K562 (cell line): ENCODE results near the gene ST6GAL1. TPM values are rescaled to one million over a fixed set of nuclear protein-coding genes. Genes with fewer than 3 reads are reported as not detected.

ENCODE experiments used
- CBX2 ChIP-seq: fragments of 200-600 bp; sonication (generic); IDR thresholded peaks from one replicate; pipeline ENCODE4 v1.6.1; 2012; ENCODE audit warnings: mild to moderate bottlenecking, low read length, inconsistent platforms; ENCODE audit not compliant: insufficient read depth, poor library complexity, severe bottlenecking
- CHD1 ChIP-seq: fragments of 200-600 bp; sonication (generic); IDR thresholded peaks from one replicate; pipeline ENCODE4 v1.6.1; 2012; ENCODE audit warnings: mild to moderate bottlenecking, moderate library complexity, low read length, inconsistent platforms
- E2F6 ChIP-seq, 2 experiments: IDR thresholded peaks; 2 replicates each; pipeline ENCODE4 v1.6.1; 2011; ENCODE audit warnings: borderline replicate concordance in 1 of 2, control low read depth in 1 of 2, low read depth in 1 of 2, low read length in 1 of 2, mild to moderate bottlenecking in 1 of 2, mixed read lengths in 1 of 2, moderate library complexity in 1 of 2; ENCODE audit not compliant: insufficient read depth in 1 of 2, insufficient read length in 1 of 2, poor library complexity in 1 of 2, severe bottlenecking in 1 of 2; ENCODE audit errors: extremely low read depth in 1 of 2
- FOS ChIP-seq: IDR thresholded peaks from 3 replicates; pipeline ENCODE4 v1.6.1; 2011; ENCODE audit not compliant: insufficient read length; ENCODE audit errors: extremely low read depth
- HDAC3 ChIP-seq: fragments of 450-650 bp; IDR thresholded peaks from 2 replicates; pipeline ENCODE4 v1.6.1; 2018; ENCODE audit warnings: borderline replicate concordance, mild to moderate bottlenecking, moderate library complexity; ENCODE audit not compliant: partially characterized antibody
- PHB ChIP-seq: fragments of 250-450 bp; sonication (Bioruptor Pico); IDR thresholded peaks from 2 replicates; pipeline ENCODE4 v1.5.0; 2021
- RBM17 ChIP-seq: fragments of 200-400 bp; formaldehyde crosslinking; IDR thresholded peaks from 2 replicates; pipeline ENCODE4 v1.6.1; 2017; ENCODE audit warnings: low read depth, mild to moderate bottlenecking, low read length, borderline replicate concordance
- SP2 ChIP-seq: IDR thresholded peaks from 2 replicates; pipeline ENCODE4 v1.6.1; 2011; ENCODE audit warnings: mild to moderate bottlenecking, low read depth, low read length, moderate library complexity; ENCODE audit not compliant: poor library complexity, severe bottlenecking; ENCODE audit errors: extremely low read depth
- TBP ChIP-seq: optimal IDR thresholded peaks from 2 replicates; pipeline ENCODE3; 2011; ENCODE audit warnings: low read depth, low read length, improper control_type of control experiment
- THRAP3 ChIP-seq: fragments of 450-650 bp; IDR thresholded peaks from 2 replicates; pipeline ENCODE4 v1.6.1; 2016; ENCODE audit warnings: mild to moderate bottlenecking, inconsistent platforms, borderline replicate concordance
- ZBTB17 ChIP-seq: fragments of 450-650 bp; formaldehyde crosslinking; IDR thresholded peaks from 2 replicates; pipeline ENCODE4 v1.4.0; 2020; ENCODE audit warnings: mild to moderate bottlenecking
- ZBTB40 ChIP-seq, 2 experiments: fragments of 450-650 bp in 1 of 2; sonication (generic) in 1 of 2; formaldehyde crosslinking in 1 of 2; IDR thresholded peaks; 2 replicates each; pipeline versions ENCODE4 v1.7.1 to v1.9.0; 2016 to 2022; ENCODE audit warnings: inconsistent platforms in 1 of 2, mild to moderate bottlenecking in 1 of 2, missing genetic modification reagents in 1 of 2
- polyA plus RNA-seq, 8 experiments: library from polyadenylated mRNA; depleted of rRNA in 4 of 8; stranded (reverse) in 5 of 8; unstranded in 3 of 8; fragments of >200 nt; fragmentation: Nextera tagmentation in 2 of 8; fragmentation: Illumina TruSeq in 1 of 8; extraction: Ambion mirVana in 2 of 8; extraction: Trizol in 1 of 8; gene quantifications; 2 replicates each; pipeline versions ENCODE4 v1.2.1 to v1.2.3, GENCODE V29; 2011 to 2014; ENCODE audit warnings: inconsistent platforms in 1 of 8, missing spikeins in 1 of 8
- total RNA-seq, 7 experiments: library from RNA; depleted of rRNA in 6 of 7; stranded (reverse); fragments of >200 nt in 6 of 7; fragmentation: Illumina TruSeq in 2 of 7; extraction: Trizol in 2 of 7; gene quantifications; 2 replicates each; pipeline versions ENCODE4 v1.2.1 to v1.2.3, GENCODE V29; 2011 to 2021; ENCODE audit warnings: low replicate concordance in 1 of 7
- TF ChIP-seq, protein P1 (sequence below): fragments of 250-450 bp; sonication (Bioruptor Pico); IDR thresholded peaks from 2 replicates; pipeline ENCODE4 v1.8.0; 2022; ENCODE audit warnings: moderate library complexity, mild to moderate bottlenecking, inconsistent platforms
- TF ChIP-seq, protein P2 (sequence below): fragments of 250-450 bp; sonication (Bioruptor Pico); IDR thresholded peaks from 2 replicates; pipeline ENCODE4 v1.6.1; 2021; ENCODE audit warnings: mild to moderate bottlenecking

ST6GAL1 gene
- total and polyA plus RNA-seq, 9 of the 15 experiments (the other 6 are each of a cell fraction or from before 2014, with no cell fraction given): 31.9 to 145 (median 71.0) TPM

DNA sequence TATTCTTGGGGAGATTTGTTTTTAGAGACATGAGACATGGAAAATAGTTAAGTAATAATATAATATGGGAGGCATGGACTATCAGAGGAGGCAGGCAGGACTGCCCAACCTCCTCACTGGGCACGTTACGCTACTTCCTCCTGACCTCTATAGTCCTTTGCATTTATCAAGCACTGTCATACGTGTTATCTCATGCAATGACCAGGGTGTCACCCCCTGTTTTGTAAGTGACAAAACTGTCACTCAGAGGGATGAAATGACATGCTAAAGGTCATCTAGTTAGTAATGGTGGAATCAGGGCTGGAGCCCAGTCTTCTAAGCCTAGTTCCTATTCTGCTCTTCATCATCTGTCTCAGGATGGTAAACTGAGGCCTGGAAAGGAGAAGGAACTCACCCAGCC is 66.7 kb downstream of the ST6GAL1 start (continued):
- TF ChIP-seq ZBTB40 (IDR thresholded peaks at IDR 0.05) (no peak), ZBTB40 (CRISPR knock-in tag; IDR thresholded peaks at IDR 0.05) (no peak), HDAC3 (no peak), TBP (no peak), FOS (no peak), E2F6 (IDR thresholded peaks at IDR 0.05; ENCODE audit: borderline replicate concordance in 1 of 2, extremely low read depth in 1 of 2, insufficient read depth in 1 of 2, insufficient read length in 1 of 2, low read depth in 1 of 2, low read length in 1 of 2, poor library complexity in 1 of 2, severe bottlenecking in 1 of 2) (no peak), ZBTB17 (CRISPR knock-in tag) (no peak), CBX2 (no peak), RBM17 (no peak), CHD1 (no peak), THRAP3 (no peak), PHB (CRISPR knock-in tag) (no peak), SP2 (no peak)
- TF ChIP-seq, protein P1, sequence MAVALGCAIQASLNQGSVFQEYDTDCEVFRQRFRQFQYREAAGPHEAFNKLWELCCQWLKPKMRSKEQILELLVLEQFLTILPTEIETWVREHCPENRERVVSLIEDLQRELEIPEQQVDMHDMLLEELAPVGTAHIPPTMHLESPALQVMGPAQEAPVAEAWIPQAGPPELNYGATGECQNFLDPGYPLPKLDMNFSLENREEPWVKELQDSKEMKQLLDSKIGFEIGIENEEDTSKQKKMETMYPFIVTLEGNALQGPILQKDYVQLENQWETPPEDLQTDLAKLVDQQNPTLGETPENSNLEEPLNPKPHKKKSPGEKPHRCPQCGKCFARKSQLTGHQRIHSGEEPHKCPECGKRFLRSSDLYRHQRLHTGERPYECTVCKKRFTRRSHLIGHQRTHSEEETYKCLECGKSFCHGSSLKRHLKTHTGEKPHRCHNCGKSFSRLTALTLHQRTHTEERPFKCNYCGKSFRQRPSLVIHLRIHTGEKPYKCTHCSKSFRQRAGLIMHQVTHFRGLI (CRISPR knock-in tag): no peak
- TF ChIP-seq, protein P2, sequence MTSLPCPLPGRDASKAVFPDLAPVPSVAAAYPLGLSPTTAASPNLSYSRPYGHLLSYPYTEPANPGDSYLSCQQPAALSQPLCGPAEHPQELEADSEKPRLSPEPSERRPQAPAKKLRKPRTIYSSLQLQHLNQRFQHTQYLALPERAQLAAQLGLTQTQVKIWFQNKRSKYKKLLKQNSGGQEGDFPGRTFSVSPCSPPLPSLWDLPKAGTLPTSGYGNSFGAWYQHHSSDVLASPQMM: no peak
